ENCODE data around the gene NRDE2. TPM values are rescaled to one million over a fixed set of nuclear protein-coding genes. Genes with fewer than 3 reads are reported as not detected.
A peak's percentile ranks its signal among the peaks of the same experiment; 100 is the strongest.

NRDE2 gene
- total RNA-seq (2014; rRNA removed; shearing (Covaris generic); ENCODE audit: low replicate concordance), result 19.5 and 22.3 TPM in 2 replicates

DNA sequence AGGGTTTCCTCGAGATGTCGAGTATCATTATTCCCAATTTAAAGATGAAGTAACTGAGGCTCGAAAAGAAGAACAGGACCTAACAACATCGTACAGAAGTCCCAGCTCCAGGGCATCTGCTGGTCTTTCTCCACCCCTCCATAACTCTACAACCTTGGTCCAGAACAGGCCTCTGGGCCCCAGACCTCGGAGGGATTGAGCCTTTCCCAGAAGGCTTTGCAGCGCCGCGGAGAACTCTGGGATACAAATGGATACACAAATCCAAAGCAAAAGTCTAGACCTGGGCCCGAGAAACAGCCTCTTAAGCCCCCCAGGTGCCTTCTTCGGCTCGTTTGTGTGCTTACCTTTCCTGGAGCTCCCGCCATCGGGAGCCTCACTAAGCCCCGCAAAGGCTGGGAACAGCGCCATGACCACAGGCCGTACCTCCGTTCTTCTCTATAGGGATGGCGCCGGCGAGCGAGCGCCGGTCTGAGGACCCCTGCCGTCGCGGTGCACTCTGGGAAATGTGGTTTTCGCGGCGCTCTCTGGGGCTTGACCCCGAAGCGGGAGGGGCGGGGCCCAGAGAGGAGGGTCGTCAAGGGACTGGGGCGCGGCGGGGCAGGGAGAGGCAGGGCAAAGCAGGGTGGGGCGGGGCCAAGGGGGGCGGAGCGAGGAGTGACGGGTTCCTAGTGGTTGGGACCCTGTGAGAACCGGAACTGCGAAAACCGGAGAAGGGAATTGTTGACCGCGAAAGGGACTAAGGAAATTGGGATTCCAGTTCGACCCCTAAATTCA lies at the start of gene NRDE2:
NRDE2 (minus strand) TSS at position 445 of the 774 bp plus-strand sequence; CDS start at position 408, 37 bp downstream.
- Histone ChIP-seq H3K9me3 (ENCODE audit: low read length) (no peaks in the 10 kb centered on the region), H3K4me2 (ENCODE audit: low read depth, low read length, poor library complexity, severe bottlenecking) (peak within 1 kb of the TSS; percentile 91), H3K27ac (ENCODE audit: low read length) (peak within 1 kb of the TSS; percentile 61), H3K9me2 (replicated peaks; ENCODE audit: insufficient read depth, low read length) (0 out of 2 replicates have a peak, but pooled peaks cover 4% of the 10 kb centered on the region), H3K27me3 (ENCODE audit: low read length) (no peaks in the 10 kb centered on the region), H3K4me3 (ENCODE audit: low read length) (peak within 1 kb of the TSS; percentile 86), H2AFZ (ENCODE audit: low read length) (peak within 1 kb of the TSS; percentile 84), H3K9ac (ENCODE audit: low read length) (peak within 1 kb of the TSS; percentile 82), H3K4me1 (ENCODE audit: low read length) (peaks cover 46% of the 10 kb centered on the region), H4K20me1 (ENCODE audit: insufficient read depth, low read depth, low read length) (no peaks in the 10 kb centered on the region), H3K36me3 (ENCODE audit: insufficient read depth, low read length) (no peaks in the 10 kb centered on the region), H3K79me2 (ENCODE audit: low read length) (peaks cover 49% of the 10 kb centered on the region)
- DNase-seq, result peak; percentile 100

- H2AFZ ChIP-seq (ENCODE audit: low read length), result no peak overlapping the region
- DNase-seq, result peak; percentile 69
- H3K9me2 ChIP-seq (replicated peaks; ENCODE audit: insufficient read depth, low read length), result no peaks in the 10 kb centered on the region
- H3K79me2 ChIP-seq (ENCODE audit: low read length), result no peaks in the 10 kb centered on the region
- H3K27ac ChIP-seq (ENCODE audit: low read length), result no peak overlapping the region
- H3K36me3 ChIP-seq (ENCODE audit: insufficient read depth, low read length), result no peaks in the 10 kb centered on the region
- peaks cover 24% of the 10 kb centered on the region for H3K4me1 ChIP-seq (ENCODE audit: low read length)
- H3K9ac ChIP-seq (ENCODE audit: low read length), result peak overlapping the region; percentile 82; the same call in 1 of the 2 replicates
- no peak overlapping the region for H3K4me3 ChIP-seq (ENCODE audit: low read length)
- no peaks in the 10 kb centered on the region for H4K20me1 ChIP-seq (ENCODE audit: insufficient read depth, low read depth, low read length)
- no peaks in the 10 kb centered on the region for H3K27me3 ChIP-seq (ENCODE audit: low read length)
- peak overlapping the region; percentile 89 for H3K4me2 ChIP-seq (ENCODE audit: low read depth, low read length, poor library complexity, severe bottlenecking)
- no peaks in the 10 kb centered on the region for H3K9me3 ChIP-seq (ENCODE audit: low read length)
These were observed 49.5 kb upstream of the NRDE2 start for GRCh38 chr14:90381011-90381786.

DNA sequence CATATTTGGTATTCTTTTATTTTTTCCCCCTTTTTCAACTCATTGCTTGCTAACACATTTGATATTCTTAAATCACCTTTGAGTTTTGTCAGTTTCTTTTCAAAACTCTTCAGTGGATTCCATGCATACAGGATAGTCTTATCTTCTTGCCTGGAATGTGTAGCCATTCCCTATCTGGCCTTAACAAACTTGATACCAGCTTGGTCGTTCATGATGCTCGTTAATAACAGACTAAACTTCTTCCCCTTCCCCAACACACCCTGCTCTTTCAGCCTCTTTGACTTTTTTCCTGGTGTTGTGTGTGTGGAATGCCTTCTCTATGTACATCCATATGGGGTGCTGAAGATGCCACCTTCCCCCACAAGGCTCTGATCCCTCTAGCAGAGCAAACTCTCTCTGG lies 47.4 kb upstream of the NRDE2 start:
- no peak overlapping the region for H3K27ac ChIP-seq (ENCODE audit: low read length)
- no peak overlapping the region for H3K4me3 ChIP-seq (ENCODE audit: low read length)
- no peaks in the 10 kb centered on the region for H3K27me3 ChIP-seq (ENCODE audit: low read length)
- H3K9ac ChIP-seq (ENCODE audit: low read length), result no peak overlapping the region
- DNase-seq, result no peak
- H3K9me2 ChIP-seq (replicated peaks; ENCODE audit: insufficient read depth, low read length), result no peaks in the 10 kb centered on the region
- H3K36me3 ChIP-seq (ENCODE audit: insufficient read depth, low read length), result no peaks in the 10 kb centered on the region
- no peaks in the 10 kb centered on the region for H3K79me2 ChIP-seq (ENCODE audit: low read length)
- peaks cover 23% of the 10 kb centered on the region for H3K4me1 ChIP-seq (ENCODE audit: low read length)
- no peaks in the 10 kb centered on the region for H4K20me1 ChIP-seq (ENCODE audit: insufficient read depth, low read depth, low read length)
- no peak overlapping the region for H3K4me2 ChIP-seq (ENCODE audit: low read depth, low read length, poor library complexity, severe bottlenecking)
- no peaks in the 10 kb centered on the region for H3K9me3 ChIP-seq (ENCODE audit: low read length)
- H2AFZ ChIP-seq (ENCODE audit: low read length), result no peak overlapping the region

DNA sequence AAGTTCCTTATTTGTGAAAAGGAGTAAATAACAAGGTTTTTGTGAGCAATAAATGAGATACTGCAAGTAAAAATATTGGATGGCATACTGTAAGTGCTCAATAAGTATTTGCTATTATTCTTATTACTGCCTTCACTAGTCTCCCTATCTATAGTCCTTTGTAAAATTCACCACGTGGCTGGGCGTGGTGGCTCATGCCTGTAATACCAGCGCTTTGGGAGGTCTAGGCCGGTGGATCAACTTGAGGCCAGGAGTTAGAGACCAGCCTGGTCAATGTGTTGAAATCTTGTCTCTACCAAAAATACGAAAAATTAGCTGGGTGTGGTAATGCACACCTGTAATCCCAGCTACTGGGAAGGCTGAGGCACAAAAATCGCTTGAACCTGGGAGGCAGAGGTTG lies 46.5 kb upstream of the NRDE2 start:
- no peaks in the 10 kb centered on the region for H4K20me1 ChIP-seq (ENCODE audit: insufficient read depth, low read depth, low read length)
- H3K79me2 ChIP-seq (ENCODE audit: low read length), result no peaks in the 10 kb centered on the region
- H3K9me2 ChIP-seq (replicated peaks; ENCODE audit: insufficient read depth, low read length), result no peaks in the 10 kb centered on the region
- H3K4me1 ChIP-seq (ENCODE audit: low read length), result peaks cover 14% of the 10 kb centered on the region
- H2AFZ ChIP-seq (ENCODE audit: low read length), result no peak overlapping the region
- no peak for DNase-seq
- no peaks in the 10 kb centered on the region for H3K27me3 ChIP-seq (ENCODE audit: low read length)
- no peak overlapping the region for H3K4me2 ChIP-seq (ENCODE audit: low read depth, low read length, poor library complexity, severe bottlenecking)
- no peaks in the 10 kb centered on the region for H3K36me3 ChIP-seq (ENCODE audit: insufficient read depth, low read length)
- H3K9me3 ChIP-seq (ENCODE audit: low read length), result no peaks in the 10 kb centered on the region
- H3K4me3 ChIP-seq (ENCODE audit: low read length), result no peak overlapping the region
- H3K9ac ChIP-seq (ENCODE audit: low read length), result no peak overlapping the region
- no peak overlapping the region for H3K27ac ChIP-seq (ENCODE audit: low read length)

GRCh38 chr14:90375934-90376333 lies 44.2 kb upstream of the NRDE2 start:
- Histone ChIP-seq H3K4me3 (ENCODE audit: low read length) (no peak overlapping the region), H4K20me1 (ENCODE audit: insufficient read depth, low read depth, low read length) (no peaks in the 10 kb centered on the region), H3K9me2 (replicated peaks; ENCODE audit: insufficient read depth, low read length) (no peaks in the 10 kb centered on the region), H3K79me2 (ENCODE audit: low read length) (no peaks in the 10 kb centered on the region), H3K36me3 (ENCODE audit: insufficient read depth, low read length) (no peaks in the 10 kb centered on the region), H3K27me3 (ENCODE audit: low read length) (no peaks in the 10 kb centered on the region), H3K4me1 (ENCODE audit: low read length) (no peaks in the 10 kb centered on the region), H3K27ac (ENCODE audit: low read length) (no peak overlapping the region), H3K9ac (ENCODE audit: low read length) (no peak overlapping the region), H2AFZ (ENCODE audit: low read length) (no peak overlapping the region), H3K9me3 (ENCODE audit: low read length) (no peaks in the 10 kb centered on the region), H3K4me2 (ENCODE audit: low read depth, low read length, poor library complexity, severe bottlenecking) (no peak overlapping the region)
- no peak for DNase-seq

DNA sequence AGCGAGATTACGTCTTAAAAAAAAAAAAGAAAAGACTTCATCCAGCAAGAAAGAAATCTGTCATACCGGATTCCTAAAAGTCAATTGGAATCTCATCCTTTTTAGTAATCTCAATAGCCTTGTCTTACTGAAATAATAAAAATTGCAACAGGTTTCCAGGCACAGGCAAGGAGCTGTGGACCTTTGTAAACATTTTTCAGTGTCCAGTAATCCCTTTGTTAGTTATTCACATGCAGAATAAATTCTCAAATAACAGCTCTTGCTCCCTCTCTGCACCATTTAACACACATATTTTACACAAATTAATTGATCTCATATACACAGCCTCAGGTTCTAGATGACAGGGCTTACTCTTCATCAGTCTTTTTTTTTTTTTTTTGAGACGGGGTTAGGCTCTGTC lies 43.1 kb upstream of the NRDE2 start:
- Histone ChIP-seq H3K27ac (ENCODE audit: low read length) (no peak overlapping the region), H3K4me2 (ENCODE audit: low read depth, low read length, poor library complexity, severe bottlenecking) (no peak overlapping the region), H3K9me3 (ENCODE audit: low read length) (no peaks in the 10 kb centered on the region), H2AFZ (ENCODE audit: low read length) (no peak overlapping the region), H3K36me3 (ENCODE audit: insufficient read depth, low read length) (no peaks in the 10 kb centered on the region), H3K4me1 (ENCODE audit: low read length) (no peaks in the 10 kb centered on the region), H3K79me2 (ENCODE audit: low read length) (no peaks in the 10 kb centered on the region), H3K9me2 (replicated peaks; ENCODE audit: insufficient read depth, low read length) (no peaks in the 10 kb centered on the region), H3K27me3 (ENCODE audit: low read length) (no peaks in the 10 kb centered on the region), H3K4me3 (ENCODE audit: low read length) (no peak overlapping the region), H3K9ac (ENCODE audit: low read length) (no peak overlapping the region), H4K20me1 (ENCODE audit: insufficient read depth, low read depth, low read length) (no peaks in the 10 kb centered on the region)
- no peak for DNase-seq

DNA sequence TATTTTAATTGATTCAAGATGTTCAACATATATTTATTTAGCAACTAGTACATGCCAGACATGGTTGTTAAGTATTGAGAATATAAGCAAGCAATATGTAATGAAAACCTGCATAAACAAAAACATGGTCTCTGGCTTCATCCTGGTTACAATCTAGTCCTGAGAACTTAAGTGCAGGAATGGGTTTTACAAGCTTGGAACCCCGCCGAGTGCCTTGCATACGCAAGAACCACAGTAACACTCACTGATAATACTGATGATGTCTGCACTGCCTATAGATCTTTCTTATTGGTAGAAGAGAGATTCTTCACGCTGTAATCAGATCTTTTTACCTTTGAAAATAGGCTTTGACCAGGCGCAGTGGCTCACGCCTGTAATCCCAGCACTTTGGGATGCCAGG lies 42.1 kb upstream of the NRDE2 start:
- Histone ChIP-seq H4K20me1 (ENCODE audit: insufficient read depth, low read depth, low read length) (no peaks in the 10 kb centered on the region), H2AFZ (ENCODE audit: low read length) (no peak overlapping the region), H3K9me2 (replicated peaks; ENCODE audit: insufficient read depth, low read length) (no peaks in the 10 kb centered on the region), H3K4me1 (ENCODE audit: low read length) (no peaks in the 10 kb centered on the region), H3K27me3 (ENCODE audit: low read length) (no peaks in the 10 kb centered on the region), H3K79me2 (ENCODE audit: low read length) (no peaks in the 10 kb centered on the region), H3K27ac (ENCODE audit: low read length) (no peak overlapping the region), H3K4me3 (ENCODE audit: low read length) (no peak overlapping the region), H3K36me3 (ENCODE audit: insufficient read depth, low read length) (no peaks in the 10 kb centered on the region), H3K9ac (ENCODE audit: low read length) (no peak overlapping the region), H3K4me2 (ENCODE audit: low read depth, low read length, poor library complexity, severe bottlenecking) (no peak overlapping the region), H3K9me3 (ENCODE audit: low read length) (no peaks in the 10 kb centered on the region)
- no peak for DNase-seq

DNA sequence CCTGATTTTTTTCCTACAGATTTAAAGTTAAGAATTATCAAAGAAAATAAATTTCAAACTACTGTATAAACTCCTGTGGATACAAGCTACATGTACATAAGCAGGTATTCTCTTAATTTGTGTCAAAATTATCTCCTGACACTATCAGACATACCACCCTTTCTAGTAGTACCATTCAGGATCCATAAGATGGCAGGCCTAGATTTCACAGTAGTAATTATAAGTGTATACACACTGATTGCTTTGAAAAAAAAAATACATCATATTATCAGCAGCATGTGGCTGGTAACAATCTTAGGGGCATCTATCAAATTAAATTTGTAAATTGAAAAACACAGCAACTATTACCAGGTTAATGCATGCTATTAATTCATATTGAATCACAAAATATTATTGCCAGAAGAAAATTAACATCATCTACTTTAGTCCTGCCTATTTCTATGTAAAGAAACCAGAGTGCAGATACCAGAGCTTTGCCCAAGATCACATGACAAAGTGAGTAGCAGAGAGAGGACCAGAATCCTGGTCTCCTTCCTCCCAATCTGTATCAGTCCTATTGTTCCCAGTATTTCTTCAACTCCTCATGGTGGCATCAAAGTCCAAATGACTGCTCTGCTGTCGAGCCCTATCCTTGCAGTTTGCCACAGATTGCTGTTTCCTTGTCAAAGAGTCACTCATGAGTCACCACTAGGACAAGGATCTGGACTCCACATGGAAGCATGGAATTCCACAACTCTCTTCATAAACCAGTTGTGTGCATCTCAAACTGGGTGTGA lies 37.4 kb upstream of the NRDE2 start:
- Histone ChIP-seq H3K79me2 (ENCODE audit: low read length) (no peaks in the 10 kb centered on the region), H3K4me3 (ENCODE audit: low read length) (no peak overlapping the region), H3K9ac (ENCODE audit: low read length) (no peak overlapping the region), H4K20me1 (ENCODE audit: insufficient read depth, low read depth, low read length) (no peaks in the 10 kb centered on the region), H3K9me3 (ENCODE audit: low read length) (no peaks in the 10 kb centered on the region), H3K4me2 (ENCODE audit: low read depth, low read length, poor library complexity, severe bottlenecking) (no peak overlapping the region), H3K27me3 (ENCODE audit: low read length) (no peaks in the 10 kb centered on the region), H3K36me3 (ENCODE audit: insufficient read depth, low read length) (no peaks in the 10 kb centered on the region), H2AFZ (ENCODE audit: low read length) (no peak overlapping the region), H3K27ac (ENCODE audit: low read length) (no peak overlapping the region), H3K9me2 (replicated peaks; ENCODE audit: insufficient read depth, low read length) (no peaks in the 10 kb centered on the region), H3K4me1 (ENCODE audit: low read length) (no peaks in the 10 kb centered on the region)
- peak; percentile 58 for DNase-seq

Measured in Karpas-422 (cell line).